Neural progenitor cell (in vitro differentiated cells): Measurements from ENCODE around the gene PARP16.

Source experiments
- CTCF ChIP-seq: fragments of 200-600 bp; sonication (generic); IDR thresholded peaks from 2 replicates; pipeline ENCODE4 v1.5.1; 2017; ENCODE audit warnings: antibody characterized with exemption, mild to moderate bottlenecking
- EZH2 ChIP-seq: fragments of 200-600 bp; sonication (generic); IDR thresholded peaks from 2 replicates; pipeline ENCODE4 v1.6.1; 2017; ENCODE audit warnings: antibody characterized with exemption, mild to moderate bottlenecking, moderate library complexity
- EZH2phosphoT487 ChIP-seq: fragments of 200-600 bp; sonication (generic); IDR thresholded peaks from 2 replicates; pipeline ENCODE4 v1.6.1; 2017; ENCODE audit warnings: antibody characterized with exemption

GRCh38 chr15:65266469-65266868 is 20.2 kb downstream of the PARP16 start:
- TF ChIP-seq CTCF (no peak), EZH2 (no peak), EZH2phosphoT487 (no peak)
